HG02759 (cell line): Measurements from ENCODE around the gene ALKBH1.

Source experiments
- ATAC-seq: cut with Tn5 transposase; IDR thresholded peaks from one replicate; pipeline ENCODE4 v1.9.1; 2021; ENCODE audit warnings: mild to moderate bottlenecking, moderate library complexity; ENCODE audit not compliant: unreplicated experiment

Gene ALKBH1

DNA sequence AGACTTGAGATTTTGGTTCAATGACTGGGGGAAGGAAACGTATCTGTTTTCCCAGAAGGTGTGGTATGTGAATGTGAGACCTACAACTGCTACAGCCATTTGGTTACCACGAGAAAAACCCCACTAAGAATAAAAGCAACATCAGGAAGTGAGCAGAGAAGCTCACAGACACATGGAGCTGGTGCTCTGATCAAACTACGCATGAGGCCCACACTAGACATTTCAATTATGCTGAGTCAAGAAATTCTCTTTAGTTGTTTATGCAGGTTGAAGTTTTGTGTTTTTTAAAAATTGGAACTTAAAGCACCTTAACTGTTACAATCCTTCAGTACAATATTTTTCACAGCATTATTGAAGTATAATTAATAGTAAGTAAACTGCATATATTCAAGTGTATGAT, 82.5 kb downstream of the ALKBH1 start:
- no peak for ATAC-seq

DNA sequence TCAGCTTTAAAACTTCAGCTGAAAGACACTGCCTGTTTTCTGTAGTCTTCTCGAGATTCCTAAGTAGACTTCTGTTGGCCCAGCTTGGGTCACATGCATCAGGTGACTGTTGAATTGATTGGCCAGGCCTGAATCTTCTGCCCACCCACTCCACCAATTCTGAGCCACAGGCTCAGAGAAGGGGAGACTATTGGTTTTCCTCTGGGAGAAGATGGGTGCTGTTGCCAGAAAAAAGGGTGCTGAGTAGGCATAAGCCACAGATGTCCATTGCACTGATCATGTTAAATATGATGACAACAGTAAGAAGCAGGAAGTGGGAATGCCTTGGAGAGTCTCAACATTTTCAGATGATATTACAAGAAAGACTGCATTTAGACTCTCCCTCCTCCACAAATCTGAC, 84.6 kb downstream of the ALKBH1 start:
- ATAC-seq = no peak
